ENCODE results near the gene CEND1.

The CEND1 gene

DNA sequence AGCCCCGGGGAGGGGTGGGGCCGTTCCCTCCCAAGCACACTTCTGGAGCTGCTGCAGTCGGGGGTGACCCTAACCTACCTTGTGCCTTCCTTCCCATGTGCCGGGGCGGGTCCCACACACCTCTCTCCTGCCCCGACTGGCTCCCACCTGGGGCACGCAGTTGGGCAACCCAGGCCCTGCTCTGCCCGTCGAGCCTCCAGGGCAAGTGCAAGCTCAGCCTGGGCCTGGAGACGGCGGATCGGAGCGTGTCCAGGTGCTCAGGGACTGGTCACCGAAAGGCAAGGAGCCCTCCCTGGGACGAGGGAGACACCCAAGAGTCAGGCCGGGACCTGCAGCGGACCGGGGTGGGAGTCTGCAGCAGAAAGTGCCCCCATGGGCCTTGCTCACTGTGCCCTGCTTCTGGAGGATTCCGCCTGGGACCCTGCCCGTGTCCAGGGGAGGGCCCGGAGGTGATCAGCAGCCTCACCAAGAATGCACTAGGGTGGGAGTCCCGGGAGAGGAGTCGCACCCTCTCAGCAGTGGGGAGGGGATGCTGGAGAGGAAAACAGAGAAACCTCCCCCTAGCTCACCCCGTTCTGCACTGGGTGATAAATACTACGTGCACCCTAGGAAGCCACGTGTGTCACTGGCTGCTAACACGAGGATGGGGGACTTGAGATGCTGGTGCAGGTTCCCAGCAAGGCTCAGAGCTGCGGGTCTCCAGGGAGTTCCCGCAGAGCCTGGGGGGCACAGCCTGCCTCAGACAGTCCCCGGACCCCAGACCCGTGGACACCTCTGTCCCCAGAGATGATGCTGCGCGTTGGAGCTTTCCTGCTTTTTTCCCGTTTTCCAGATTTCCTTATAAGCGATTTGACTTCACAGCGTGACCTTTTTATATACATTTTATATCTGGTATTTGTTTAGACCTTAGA, 7.4 kb downstream of the CEND1 start:
- TF ChIP-seq, protein P1, sequence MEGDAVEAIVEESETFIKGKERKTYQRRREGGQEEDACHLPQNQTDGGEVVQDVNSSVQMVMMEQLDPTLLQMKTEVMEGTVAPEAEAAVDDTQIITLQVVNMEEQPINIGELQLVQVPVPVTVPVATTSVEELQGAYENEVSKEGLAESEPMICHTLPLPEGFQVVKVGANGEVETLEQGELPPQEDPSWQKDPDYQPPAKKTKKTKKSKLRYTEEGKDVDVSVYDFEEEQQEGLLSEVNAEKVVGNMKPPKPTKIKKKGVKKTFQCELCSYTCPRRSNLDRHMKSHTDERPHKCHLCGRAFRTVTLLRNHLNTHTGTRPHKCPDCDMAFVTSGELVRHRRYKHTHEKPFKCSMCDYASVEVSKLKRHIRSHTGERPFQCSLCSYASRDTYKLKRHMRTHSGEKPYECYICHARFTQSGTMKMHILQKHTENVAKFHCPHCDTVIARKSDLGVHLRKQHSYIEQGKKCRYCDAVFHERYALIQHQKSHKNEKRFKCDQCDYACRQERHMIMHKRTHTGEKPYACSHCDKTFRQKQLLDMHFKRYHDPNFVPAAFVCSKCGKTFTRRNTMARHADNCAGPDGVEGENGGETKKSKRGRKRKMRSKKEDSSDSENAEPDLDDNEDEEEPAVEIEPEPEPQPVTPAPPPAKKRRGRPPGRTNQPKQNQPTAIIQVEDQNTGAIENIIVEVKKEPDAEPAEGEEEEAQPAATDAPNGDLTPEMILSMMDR (IDR thresholded peaks at IDR 0.05; ENCODE audit: control extremely low read depth, extremely low read depth, low read depth, missing control alignments): no peak
- POLR2A ChIA-PET: no interaction called here
- no peak for DNase-seq (ENCODE audit: extremely low spot score)
- CTCF ChIA-PET: interaction anchor here (1.5 to 2.0 kb wide), 2 partner anchors 14 to 47 kb away, joined by 4 to 12 read pairs; no protein-coding TSS in a partner anchor

DNA sequence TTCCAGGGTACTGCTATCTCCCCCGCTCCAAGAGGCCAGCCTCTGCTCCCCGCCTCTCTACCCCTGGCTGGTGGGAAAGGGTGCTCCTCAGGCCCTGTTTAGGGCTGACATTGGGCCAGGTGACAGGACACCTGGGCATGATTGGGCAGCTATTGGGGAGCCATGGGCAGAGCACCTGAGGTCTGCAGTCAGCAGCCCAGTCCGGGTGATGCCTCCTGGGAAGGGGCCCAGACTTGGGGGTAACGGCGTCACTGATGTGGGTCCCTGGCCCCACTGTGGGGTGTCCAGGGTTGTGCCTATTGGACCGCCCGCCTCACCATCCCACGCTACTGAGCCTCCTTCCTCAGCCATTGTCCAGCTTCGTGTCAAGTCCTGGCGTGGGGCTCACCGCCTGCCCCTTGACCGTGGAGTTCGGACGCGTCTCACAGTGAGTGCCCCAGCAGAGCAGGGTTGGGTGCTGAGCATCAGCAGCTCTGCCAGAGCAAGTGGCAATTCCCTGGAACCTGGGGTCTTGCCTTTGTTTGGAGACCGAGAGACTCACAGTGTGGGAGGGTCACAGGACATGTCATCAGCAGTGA, 9.8 kb downstream of the CEND1 start:
- CTCF ChIA-PET: no interaction called here
- POLR2A ChIA-PET: no interaction called here
- DNase-seq (ENCODE audit: extremely low spot score): no peak
- TF ChIP-seq, protein P1 (IDR thresholded peaks at IDR 0.05; ENCODE audit: control extremely low read depth, extremely low read depth, low read depth, missing control alignments): no peak

DNA sequence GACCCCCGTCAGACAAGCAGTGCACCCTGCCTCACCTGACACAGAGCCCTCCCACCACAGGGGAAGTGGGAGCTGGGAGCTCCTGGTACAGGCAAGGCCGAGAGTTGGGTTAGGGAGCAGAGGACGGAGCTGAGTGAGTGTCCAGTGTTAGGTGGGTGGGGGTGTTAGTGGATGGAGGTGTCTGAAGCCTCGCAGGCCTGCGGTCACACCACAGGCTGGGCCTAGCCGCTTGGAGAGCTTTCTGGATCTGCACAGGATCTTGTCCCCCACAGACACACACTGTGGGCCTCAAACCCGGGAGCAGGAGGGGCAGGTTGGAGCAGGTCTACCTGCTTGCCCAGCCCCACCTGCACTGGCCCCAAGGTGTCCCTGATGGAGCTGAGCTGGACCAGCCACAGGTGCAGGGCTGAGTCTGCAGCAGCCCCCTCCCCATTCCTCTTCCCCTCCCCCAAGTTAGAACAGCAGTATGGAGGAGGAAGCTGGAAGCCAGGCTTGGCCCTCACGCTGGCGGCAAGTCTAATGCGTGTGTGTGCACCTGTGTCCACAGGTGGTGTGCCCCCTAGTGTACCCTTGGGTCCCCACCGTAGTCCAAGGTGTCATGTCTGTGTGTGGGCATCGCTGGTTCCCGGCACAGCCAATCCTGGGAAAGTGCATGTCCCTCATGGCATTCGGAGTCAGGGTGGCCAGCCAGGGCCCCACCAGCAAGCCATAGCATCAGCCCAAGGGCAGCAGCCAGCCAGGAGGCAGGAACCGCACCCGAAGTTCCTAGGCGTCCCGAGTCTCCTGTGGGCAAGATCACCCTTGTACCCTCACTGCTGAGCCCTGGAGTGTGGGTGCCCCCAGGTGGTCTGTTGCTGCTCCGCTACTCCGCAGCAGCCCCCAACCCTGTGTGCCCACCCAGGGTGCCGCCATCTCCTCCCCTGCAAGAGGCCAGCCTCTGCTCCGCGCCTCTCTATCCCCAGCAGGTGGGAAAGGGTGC, 10.6 kb downstream of the CEND1 start:
- ChIA-PET CTCF (interaction anchor here (2.7 kb wide), 1 partner anchor 11 kb away, joined by 10 read pairs; the partner anchor contains the start of gene CEND1), POLR2A (no interaction called here)
- DNase-seq (ENCODE audit: extremely low spot score): no peak

DNA sequence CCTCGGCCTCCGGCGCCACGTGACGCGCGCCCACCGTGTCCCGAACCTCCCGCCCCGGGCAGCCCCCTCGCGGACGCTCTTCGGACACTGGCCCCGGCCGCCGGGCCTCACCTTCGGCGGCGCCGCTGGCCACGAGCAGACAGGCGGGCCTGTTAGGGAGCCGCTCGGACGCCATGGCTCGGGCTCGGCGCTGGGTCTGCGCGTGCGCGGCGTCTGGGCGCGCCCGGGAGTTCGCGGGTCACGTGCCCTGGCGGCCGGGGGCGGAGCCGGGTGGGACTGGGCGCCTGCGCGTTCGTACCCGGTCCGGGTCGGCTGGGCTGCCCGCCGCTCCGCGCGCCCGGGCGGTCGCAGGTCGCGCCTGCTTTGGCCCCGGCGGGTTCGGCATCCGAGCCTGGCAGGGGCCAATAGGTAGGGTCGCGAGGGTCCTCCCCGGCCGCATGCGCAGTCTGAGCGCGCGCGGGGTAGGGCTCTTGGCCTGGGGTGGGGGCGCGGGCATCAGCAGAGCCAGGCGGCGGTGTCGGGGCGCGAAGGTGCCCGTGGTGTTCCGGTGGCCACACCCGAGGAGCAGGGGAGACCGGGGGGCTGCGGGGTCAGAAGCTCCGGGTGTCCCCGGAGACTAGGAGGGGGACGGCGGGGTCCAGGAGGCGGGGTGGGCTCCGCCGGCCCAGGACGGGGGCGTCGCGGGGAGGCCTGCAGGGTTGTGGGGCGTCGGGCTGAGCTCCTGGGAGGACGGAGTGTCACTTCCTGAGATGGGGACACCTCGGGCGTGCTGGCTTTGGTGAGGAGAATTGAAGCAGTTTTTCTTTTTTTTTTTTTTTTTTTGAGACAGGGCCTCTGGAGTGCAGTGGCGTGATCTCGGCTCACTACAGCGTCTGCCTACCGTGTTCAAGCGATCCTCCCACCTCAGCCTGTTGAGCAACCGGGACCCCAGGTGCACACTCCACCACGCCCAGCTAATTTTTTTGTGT, 12.3 kb downstream of the CEND1 start, which contains the start of gene GATD1:
GATD1 (minus strand) TSS at position 200 of the 968 bp plus-strand sequence; CDS start at position 175, 25 bp downstream.
- POLR2A ChIA-PET: interaction anchor here (0.5 to 0.7 kb wide), 2 partner anchors 61 to 148 kb away, joined by 4 read pairs; no protein-coding TSS in a partner anchor
- TF ChIP-seq, protein P1 (IDR thresholded peaks at IDR 0.05; ENCODE audit: control extremely low read depth, extremely low read depth, low read depth, missing control alignments): no peak
- CTCF ChIA-PET: interaction anchor here (2.7 to 2.8 kb wide), 2 partner anchors 12 to 13 kb away, joined by 10 to 11 read pairs; partner anchors contain the start of gene CEND1
- peak; percentile 100 for DNase-seq (ENCODE audit: extremely low spot score)

More for the DNA sequence above, 10.6 kb downstream of the CEND1 start:
- TF ChIP-seq, protein P1 (IDR thresholded peaks at IDR 0.05; ENCODE audit: control extremely low read depth, extremely low read depth, low read depth, missing control alignments): no peak

DNA sequence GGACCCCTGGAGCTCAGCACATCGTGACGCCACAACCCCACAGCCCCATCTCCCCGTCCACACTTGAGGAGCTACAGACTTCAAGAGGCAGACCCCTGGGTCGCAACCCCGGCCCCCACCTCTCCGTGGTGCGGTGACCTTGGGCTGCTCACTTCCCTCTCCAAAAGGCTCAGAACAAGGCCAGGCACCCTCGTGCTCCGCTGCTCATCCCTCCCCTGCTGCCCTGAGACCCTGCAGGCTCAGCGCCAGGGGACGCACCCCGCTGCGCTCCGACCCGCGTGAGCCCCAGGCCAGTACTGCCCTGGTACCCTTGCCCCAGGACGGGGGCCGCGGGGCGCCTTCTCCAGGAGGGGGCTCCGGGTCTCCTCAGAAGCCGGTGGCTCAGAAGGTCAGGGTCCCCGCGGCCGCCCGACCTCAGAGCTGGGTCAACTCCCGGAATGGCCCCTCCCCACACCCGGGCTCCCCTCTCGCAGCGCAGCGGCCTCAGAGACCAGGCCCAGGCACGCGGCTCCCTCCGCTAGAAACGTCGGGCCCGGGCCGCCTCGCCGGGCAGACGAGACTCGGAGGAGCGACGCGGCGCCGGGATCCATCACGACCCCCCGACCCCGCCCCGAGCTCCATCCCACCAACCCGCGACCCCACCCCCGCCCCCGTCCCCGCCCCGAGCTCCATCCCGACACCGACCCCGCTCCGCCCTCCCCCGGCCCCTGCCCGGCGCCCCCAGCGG, 13.2 kb downstream of the CEND1 start:
- DNase-seq (ENCODE audit: extremely low spot score): peak; percentile 39
- TF ChIP-seq, protein P1 (IDR thresholded peaks at IDR 0.05; ENCODE audit: control extremely low read depth, extremely low read depth, low read depth, missing control alignments): no peak
- ChIA-PET CTCF (interaction anchor here (1.0 to 2.8 kb wide), 4 partner anchors 11 to 53 kb away, joined by 3 to 11 read pairs (median 8); partner anchors contain the start of gene CEND1), POLR2A (no interaction called here)

Data from GM10248 (cell line).